Keratinocyte (primary cell): ENCODE data around the gene FBXL5. TPM values are rescaled to one million over a fixed set of nuclear protein-coding genes. Genes with fewer than 3 reads are reported as not detected.

Source experiments
- DNase-seq: peaks from one replicate; pipeline ENCODE4 v3.0.0-alpha.2; 2011; ENCODE audit warnings: low read depth, missing footprints, low spot score
- FAIRE-seq: peaks from 2 replicates; lab custom pipeline; 2011; peaks lifted over from hg19 to GRCh38; lab: Jason Lieb, UNC
- H2AFZ ChIP-seq: 2 replicates; pipeline ENCODE4 v1.6.0; 2012; ENCODE audit warnings: low read length, control low read depth, inconsistent platforms; ENCODE audit not compliant: control insufficient read depth
- H3K27ac ChIP-seq: 2 replicates; pipeline ENCODE4 v1.5.1; 2011; ENCODE audit warnings: low read length; ENCODE audit not compliant: control insufficient read depth, insufficient read depth
- H3K27me3 ChIP-seq: 3 replicates; pipeline ENCODE4 v1.6.0; 2011; ENCODE audit warnings: low read length; ENCODE audit not compliant: control insufficient read depth, insufficient read depth; ENCODE audit errors: extremely low read depth
- H3K36me3 ChIP-seq, 2 experiments: 2 replicates in 1 of 2; 3 replicates in 1 of 2; pipeline ENCODE4 v1.5.1; 2011; ENCODE audit warnings: low read length in 2 of 2, mild to moderate bottlenecking in 1 of 2; ENCODE audit not compliant: control insufficient read depth in 2 of 2, insufficient read depth in 2 of 2; ENCODE audit errors: extremely low read depth in 1 of 2
- H3K4me1 ChIP-seq: 3 replicates; pipeline ENCODE4 v1.5.1; 2011; ENCODE audit warnings: low read length; ENCODE audit not compliant: control insufficient read depth, insufficient read depth; ENCODE audit errors: extremely low read depth
- H3K4me2 ChIP-seq: 3 replicates; pipeline ENCODE4 v1.6.0; 2011; ENCODE audit warnings: low read depth, low read length; ENCODE audit not compliant: control insufficient read depth, insufficient read depth; ENCODE audit errors: extremely low read depth
- H3K4me3 ChIP-seq, 3 experiments: fragments of 200-600 bp in 1 of 3; sonication (generic) in 1 of 3; 2 replicates in 2 of 3; 3 replicates in 1 of 3; pipeline ENCODE4 v1.5.1; 2011 to 2016; ENCODE audit warnings: low read length in 3 of 3, mild to moderate bottlenecking in 3 of 3, control low read depth in 2 of 3, inconsistent platforms in 1 of 3, low read depth in 1 of 3, mixed read lengths in 1 of 3, mixed run types in 1 of 3, moderate library complexity in 1 of 3; ENCODE audit not compliant: control insufficient read depth in 2 of 3, insufficient read depth in 2 of 3; ENCODE audit errors: extremely low read depth in 1 of 3
- H3K79me2 ChIP-seq: 2 replicates; pipeline ENCODE4 v1.6.0; 2012; ENCODE audit warnings: low read length; ENCODE audit not compliant: control insufficient read depth, insufficient read depth
- H3K9ac ChIP-seq: 3 replicates; pipeline ENCODE4 v1.6.0; 2011; ENCODE audit warnings: low read length; ENCODE audit not compliant: control insufficient read depth, insufficient read depth; ENCODE audit errors: extremely low read depth
- H3K9me1 ChIP-seq: 3 replicates; pipeline ENCODE4 v1.6.0; 2011; ENCODE audit warnings: low read length; ENCODE audit not compliant: control insufficient read depth, insufficient read depth; ENCODE audit errors: extremely low read depth
- H3K9me3 ChIP-seq: 2 replicates; pipeline ENCODE4 v1.5.1; 2012; ENCODE audit warnings: low read depth, low read length; ENCODE audit not compliant: control insufficient read depth
- H4K20me1 ChIP-seq: 3 replicates; pipeline ENCODE4 v1.6.0; 2011; ENCODE audit warnings: low read length; ENCODE audit not compliant: control insufficient read depth, insufficient read depth; ENCODE audit errors: extremely low read depth
- EZH2 ChIP-seq: IDR thresholded peaks from one replicate; pipeline ENCODE4 v1.6.1; 2012; ENCODE audit warnings: inconsistent platforms, mild to moderate bottlenecking, low read length, moderate library complexity
- dilution Hi-C: fragments of 300-500 bp; cut with MboI; formaldehyde crosslinking; loops from one replicate; pipeline ENCODE4 v1.7.0; 2020; ENCODE audit warnings: low sequenced_read_pairs; ENCODE audit not compliant: extremely low pct_ligation_motif_present
- polyA plus RNA-seq, 5 experiments: library from polyadenylated mRNA; depleted of rRNA in 3 of 5; stranded (reverse) in 3 of 5; stranded (forward) in 1 of 5; unstranded in 1 of 5; fragments of >200 nt; gene quantifications; 1 replicate in 1 of 5; 2 replicates in 3 of 5; 3 replicates in 1 of 5; pipeline versions ENCODE4 v1.2.1 to v1.2.3, GENCODE V29; 2011 to 2012; ENCODE audit warnings: missing spikeins in 2 of 5, low read depth in 1 of 5, low replicate concordance in 1 of 5
- TF ChIP-seq, protein P1 (sequence below), 3 experiments: IDR thresholded peaks in 1 of 3; conservative IDR thresholded peaks in 1 of 3; optimal IDR thresholded peaks in 1 of 3; 2 replicates in 2 of 3; 3 replicates in 1 of 3; pipeline versions ENCODE3 to v1.5.1; 2011; ENCODE audit warnings: low read length in 3 of 3, mild to moderate bottlenecking in 3 of 3, moderate library complexity in 2 of 3, control low read depth in 1 of 3, inconsistent platforms in 1 of 3; ENCODE audit not compliant: insufficient read depth in 2 of 3; ENCODE audit errors: extremely low read depth in 1 of 3

FBXL5 gene
- polyA plus RNA-seq, 1 donor (not counting 4 experiments of a cell fraction or from before 2014, with no cell fraction given) = 63.1 TPM

GRCh38 chr4:15676039-15676438 is 20.9 kb upstream of the FBXL5 start:
- Histone ChIP-seq H4K20me1 (no peaks in the 10 kb centered on the region), H3K36me3 (peaks cover 0 to 12% of the 10 kb centered on the region in 2 experiments), H3K4me3 (no peak overlapping the region), H3K4me2 (no peak overlapping the region), H3K79me2 (peaks cover 89% of the 10 kb centered on the region), H3K27ac (no peak overlapping the region), H3K9ac (no peak overlapping the region), H3K4me1 (peaks cover 49% of the 10 kb centered on the region), H3K9me3 (no peaks in the 10 kb centered on the region), H3K9me1 (no peaks in the 10 kb centered on the region), H2AFZ (no peak overlapping the region), H3K27me3 (no peaks in the 10 kb centered on the region)
- TF ChIP-seq, protein P1, sequence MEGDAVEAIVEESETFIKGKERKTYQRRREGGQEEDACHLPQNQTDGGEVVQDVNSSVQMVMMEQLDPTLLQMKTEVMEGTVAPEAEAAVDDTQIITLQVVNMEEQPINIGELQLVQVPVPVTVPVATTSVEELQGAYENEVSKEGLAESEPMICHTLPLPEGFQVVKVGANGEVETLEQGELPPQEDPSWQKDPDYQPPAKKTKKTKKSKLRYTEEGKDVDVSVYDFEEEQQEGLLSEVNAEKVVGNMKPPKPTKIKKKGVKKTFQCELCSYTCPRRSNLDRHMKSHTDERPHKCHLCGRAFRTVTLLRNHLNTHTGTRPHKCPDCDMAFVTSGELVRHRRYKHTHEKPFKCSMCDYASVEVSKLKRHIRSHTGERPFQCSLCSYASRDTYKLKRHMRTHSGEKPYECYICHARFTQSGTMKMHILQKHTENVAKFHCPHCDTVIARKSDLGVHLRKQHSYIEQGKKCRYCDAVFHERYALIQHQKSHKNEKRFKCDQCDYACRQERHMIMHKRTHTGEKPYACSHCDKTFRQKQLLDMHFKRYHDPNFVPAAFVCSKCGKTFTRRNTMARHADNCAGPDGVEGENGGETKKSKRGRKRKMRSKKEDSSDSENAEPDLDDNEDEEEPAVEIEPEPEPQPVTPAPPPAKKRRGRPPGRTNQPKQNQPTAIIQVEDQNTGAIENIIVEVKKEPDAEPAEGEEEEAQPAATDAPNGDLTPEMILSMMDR (optimal IDR thresholded peaks at IDR 0.05 in 1 of 3, IDR thresholded peaks at IDR 0.05 in 1 of 3, conservative IDR thresholded peaks at IDR 0.05 in 1 of 3; ENCODE audit: extremely low read depth in 1 of 3, insufficient read depth in 2 of 3, low read length in 3 of 3) = no peak
- no peak for TF ChIP-seq EZH2
- no peak for FAIRE-seq
- no peak for DNase-seq
- dilution Hi-C loops = no loop called here

- H3K4me2 ChIP-seq = no peak overlapping the region
- no peaks in the 10 kb centered on the region for H3K27me3 ChIP-seq
Measured at GRCh38 chr4:15675356-15675755, 20.2 kb upstream of the FBXL5 start.

More at GRCh38 chr4:15675356-15675755, 20.2 kb upstream of the FBXL5 start:
- no peak overlapping the region for H2AFZ ChIP-seq
- peaks cover 51% of the 10 kb centered on the region for H3K4me1 ChIP-seq
- DNase-seq = no peak
- no peaks in the 10 kb centered on the region for H4K20me1 ChIP-seq
- H3K9me3 ChIP-seq = no peaks in the 10 kb centered on the region
- H3K79me2 ChIP-seq = peaks cover 89% of the 10 kb centered on the region
- no peaks in the 10 kb centered on the region for H3K9me1 ChIP-seq
- no peak overlapping the region for H3K27ac ChIP-seq
- H3K9ac ChIP-seq = no peak overlapping the region
- dilution Hi-C loops = no loop called here
- H3K36me3 ChIP-seq = peaks cover 0 to 12% of the 10 kb centered on the region in 2 experiments
- TF ChIP-seq EZH2 = no peak
- TF ChIP-seq, protein P1 (optimal IDR thresholded peaks at IDR 0.05 in 1 of 3, IDR thresholded peaks at IDR 0.05 in 1 of 3, conservative IDR thresholded peaks at IDR 0.05 in 1 of 3; ENCODE audit: extremely low read depth in 1 of 3, insufficient read depth in 2 of 3, low read length in 3 of 3) = no peak
- no peak overlapping the region for H3K4me3 ChIP-seq
- FAIRE-seq = no peak
